Measurements from ENCODE around the gene NFIB.

- TF ChIP-seq CTCF (IDR thresholded peaks at IDR 0.05) (no peak), POLR2A (IDR thresholded peaks at IDR 0.05) (no peak)
Measured at GRCh38 chr9:14248149-14248548, 65.8 kb downstream of the NFIB start.

Data from body of pancreas (tissue), 4 donors.